Activated T-cell treated with anti-CD3 and anti-CD28 coated beads, Interleukin-2, amount 50 U/mL, for 72 hours (primary cell): ENCODE results near the gene KCNK1. TPM values are rescaled to one million over a fixed set of nuclear protein-coding genes. Genes with fewer than 3 reads are reported as not detected.

Source experiments
- ATAC-seq, 2 donors: fragments of 150-1000 bp; cut with Tn5 transposase; replicated peaks in 1 of 2; 2 replicates each; pipeline ENCODE4 v1.10.0; 2021; ENCODE audit warnings: moderate library complexity in 2 of 2, mild to moderate bottlenecking in 1 of 2
- DNase-seq, 2 donors: peaks; one replicate each; pipeline ENCODE4 v3.0.0; 2021 to 2022; ENCODE audit warnings: mixed read lengths in 1 of 2
- H3K27ac Mint-ChIP-seq: one replicate; pipeline ENCODE4 v1.8.0; 2022; ENCODE audit warnings: mild to moderate bottlenecking, moderate library complexity, mixed read lengths
- H3K27me3 Mint-ChIP-seq: one replicate; pipeline ENCODE4 v1.8.0; 2022; ENCODE audit warnings: low read depth, mixed read lengths
- H3K36me3 Mint-ChIP-seq, 2 donors: one replicate each; pipeline ENCODE4 v1.8.0; 2022; ENCODE audit warnings: mixed read lengths in 2 of 2, mild to moderate bottlenecking in 1 of 2; ENCODE audit not compliant: insufficient read depth in 2 of 2
- H3K4me1 Mint-ChIP-seq: one replicate; pipeline ENCODE4 v1.8.0; 2022; ENCODE audit warnings: low read depth, mixed read lengths
- H3K4me3 Mint-ChIP-seq, 2 donors: one replicate each; pipeline ENCODE4 v1.8.0; 2022; ENCODE audit warnings: mild to moderate bottlenecking in 2 of 2, mixed read lengths in 2 of 2, moderate library complexity in 2 of 2
- H3K9me3 Mint-ChIP-seq, 2 donors: one replicate each; pipeline ENCODE4 v1.8.0; 2022; ENCODE audit warnings: mixed read lengths in 2 of 2
- total RNA-seq, 2 donors: library from RNA; stranded (reverse); gene quantifications; one replicate each; pipeline ENCODE4 v1.2.3, GENCODE V29; 2022

The KCNK1 gene
- total RNA-seq, 2 donors from 2014 or later = 0.43 to 5.9 TPM

DNA sequence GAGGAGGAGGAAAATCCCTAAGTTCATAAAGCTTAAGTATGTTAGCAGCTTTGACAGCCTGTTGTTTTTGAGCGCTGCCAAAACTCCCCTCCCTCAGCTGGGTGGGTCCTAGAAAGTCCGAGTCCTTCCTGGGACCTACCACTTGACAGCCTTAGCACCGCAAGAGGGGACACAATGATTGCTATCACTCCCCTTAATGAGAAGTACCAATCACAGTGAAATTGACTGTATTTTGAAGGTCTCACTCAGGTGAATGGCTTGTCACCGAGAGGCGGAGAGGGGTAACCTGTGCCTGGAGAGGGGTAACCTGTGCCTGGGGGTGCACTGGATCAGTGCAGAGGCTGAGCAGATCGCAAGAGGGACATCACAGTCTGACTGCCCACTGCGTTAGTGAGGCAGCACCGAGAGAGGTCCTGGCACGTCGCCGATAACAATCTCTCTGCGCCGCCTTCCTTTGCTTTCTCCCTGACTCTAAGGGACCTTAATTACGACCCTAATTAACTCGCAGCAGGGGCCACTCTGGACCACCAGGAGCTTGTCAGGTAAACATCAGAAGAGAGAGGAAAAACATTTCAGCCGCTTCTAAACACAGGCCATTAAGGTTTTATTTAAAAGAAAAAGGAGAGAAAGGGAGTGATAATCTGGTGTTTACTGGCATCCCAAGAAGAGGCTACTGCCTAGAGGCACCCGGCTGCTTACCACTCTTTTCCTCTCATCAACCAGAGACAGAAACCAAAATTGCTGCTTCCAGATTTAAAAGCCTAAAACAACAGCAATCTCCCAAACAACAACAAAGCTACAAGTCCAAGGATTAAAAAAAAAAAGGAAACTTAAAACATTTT, 25.7 kb upstream of the KCNK1 start:
- H3K4me3 Mint-ChIP-seq = peak overlapping the region in 1 of 2 donors; percentile 22
- peaks cover 34% of the 10 kb centered on the region for H3K27me3 Mint-ChIP-seq
- peaks cover 0 to 3% of the 10 kb centered on the region in 2 donors for H3K36me3 Mint-ChIP-seq
- no peaks in the 10 kb centered on the region for H3K4me1 Mint-ChIP-seq
- no peak for DNase-seq
- H3K27ac Mint-ChIP-seq = no peak overlapping the region
- no peak for ATAC-seq
- H3K9me3 Mint-ChIP-seq = peaks cover 0 to 2% of the 10 kb centered on the region in 2 donors

DNA sequence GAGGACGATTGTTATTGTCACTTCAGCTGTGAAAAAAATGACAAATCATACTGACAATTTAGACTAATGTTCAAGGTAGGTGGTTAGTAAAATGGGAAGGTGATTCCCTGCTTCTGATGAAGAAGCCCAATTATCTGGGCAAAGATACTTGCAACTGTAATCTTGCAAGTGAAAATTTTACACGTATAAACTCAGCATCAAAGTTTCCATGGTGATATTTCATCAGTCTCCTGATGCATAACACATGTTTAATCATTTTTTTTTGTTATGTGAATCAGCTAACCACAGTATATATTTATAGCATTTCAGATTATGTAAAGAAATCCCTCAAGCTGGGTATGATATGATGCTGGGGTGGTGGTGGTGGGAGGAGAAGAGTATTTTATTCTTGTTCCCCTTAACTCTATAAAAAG, 16.4 kb upstream of the KCNK1 start:
- Mint-ChIP-seq H3K27me3 (peaks cover 6% of the 10 kb centered on the region), H3K36me3 (no peaks in the 10 kb centered on the region), H3K27ac (peak overlapping the region; percentile 87), H3K4me1 (peaks cover 34% of the 10 kb centered on the region), H3K4me3 (peak overlapping the region; percentile 7 to 79), H3K9me3 (no peaks in the 10 kb centered on the region)
- ATAC-seq (peak; percentile 65 to 70), DNase-seq (no peak)

DNA sequence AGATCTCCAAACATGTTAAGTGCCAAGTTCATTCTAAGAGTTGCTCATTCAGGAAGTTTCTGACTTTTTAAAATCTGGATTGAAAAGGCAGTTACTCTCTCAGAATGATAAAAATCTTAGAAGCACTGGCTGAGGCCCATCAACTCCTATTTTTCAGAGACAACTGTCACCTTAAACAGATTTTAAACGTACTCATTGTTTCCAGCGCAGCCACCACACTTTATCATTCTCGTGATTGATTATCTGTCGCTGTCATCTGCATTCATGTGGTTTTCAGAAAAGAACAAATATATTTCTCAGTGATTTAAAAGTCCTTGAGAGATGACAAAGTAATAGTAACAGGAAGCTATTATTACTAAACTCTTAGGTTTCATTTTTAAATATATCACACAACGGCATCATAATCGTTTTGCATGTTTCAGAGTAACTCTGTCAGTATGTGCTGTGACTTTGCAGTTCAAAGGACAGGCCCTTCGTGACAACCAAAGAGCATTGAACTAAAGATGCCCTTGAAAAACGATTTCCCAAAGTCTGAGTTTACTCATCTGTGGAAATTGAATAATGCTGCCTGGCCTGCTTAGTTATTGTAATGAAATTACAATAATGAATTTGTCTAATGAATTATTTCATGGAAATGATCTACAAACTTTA, 14.9 kb upstream of the KCNK1 start:
- no peaks in the 10 kb centered on the region for H3K36me3 Mint-ChIP-seq
- H3K4me1 Mint-ChIP-seq = peaks cover 34% of the 10 kb centered on the region
- H3K27ac Mint-ChIP-seq = peak overlapping the region; percentile 97
- DNase-seq (peak; percentile 38 to 45), ATAC-seq (peak; percentile 83 to 87)
- H3K4me3 Mint-ChIP-seq = peak overlapping the region; percentile 64 to 89
- H3K27me3 Mint-ChIP-seq = peaks cover 12% of the 10 kb centered on the region
- H3K9me3 Mint-ChIP-seq = no peaks in the 10 kb centered on the region

DNA sequence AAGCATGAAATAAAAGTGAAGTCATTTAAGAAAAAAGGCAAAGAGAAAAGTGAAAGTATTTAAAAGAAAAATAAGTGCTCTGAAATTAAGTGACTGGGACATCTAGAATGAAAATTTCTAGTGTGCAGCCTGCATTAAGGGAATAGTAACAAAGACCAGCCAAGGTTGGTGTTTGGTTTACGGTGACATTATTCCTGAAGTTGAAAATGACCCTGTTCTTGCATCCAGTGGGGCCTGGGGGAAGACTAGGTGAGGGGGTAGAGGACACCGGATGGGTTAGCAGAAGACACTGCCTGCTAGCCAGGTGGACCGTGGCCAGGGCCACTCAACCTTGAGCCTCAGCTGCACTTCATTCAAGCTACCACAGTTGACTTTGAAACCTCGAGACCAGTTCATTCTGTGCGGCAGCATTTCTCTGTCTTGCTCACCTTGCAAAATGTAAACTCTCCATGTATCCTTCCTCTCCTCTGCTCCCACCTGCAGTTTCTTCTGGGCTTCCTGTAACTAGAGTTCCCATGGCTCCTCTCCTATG, 14.3 kb upstream of the KCNK1 start:
- Mint-ChIP-seq H3K4me1 (peaks cover 34% of the 10 kb centered on the region), H3K4me3 (peak overlapping the region in 1 of 2 donors; percentile 89), H3K27me3 (peaks cover 12% of the 10 kb centered on the region), H3K27ac (peak overlapping the region; percentile 97), H3K36me3 (no peaks in the 10 kb centered on the region), H3K9me3 (peaks cover under 1 to 2% of the 10 kb centered on the region in 2 donors)
- DNase-seq (no peak), ATAC-seq (no peak)

DNA sequence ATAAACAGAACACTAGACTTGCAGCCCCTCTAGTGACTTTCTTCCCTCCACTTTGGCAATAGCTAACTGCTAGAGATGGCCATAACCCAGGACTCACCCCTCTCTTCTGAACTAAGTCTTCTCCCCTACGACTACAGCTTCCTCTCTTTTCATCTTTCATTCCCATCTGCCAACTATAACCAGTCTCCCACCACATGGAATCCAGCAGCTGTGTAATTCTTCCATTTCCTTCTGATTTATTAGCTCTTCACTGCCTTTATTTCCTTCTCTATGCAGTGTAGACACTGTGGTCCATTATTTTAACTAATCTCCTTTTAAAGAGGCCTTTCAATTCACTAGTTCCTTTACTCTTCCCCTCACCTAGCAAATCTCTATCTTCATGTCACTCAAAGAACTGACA, 13.4 kb upstream of the KCNK1 start:
- H3K4me1 Mint-ChIP-seq = peaks cover 34% of the 10 kb centered on the region
- DNase-seq = no peak
- H3K36me3 Mint-ChIP-seq = no peaks in the 10 kb centered on the region
- H3K9me3 Mint-ChIP-seq = peaks cover 2 to 3% of the 10 kb centered on the region in 2 donors
- no peak overlapping the region for H3K27ac Mint-ChIP-seq
- peak overlapping the region in 1 of 2 donors; percentile 5 for H3K4me3 Mint-ChIP-seq
- H3K27me3 Mint-ChIP-seq = peaks cover 12% of the 10 kb centered on the region
- ATAC-seq = no peak

DNA sequence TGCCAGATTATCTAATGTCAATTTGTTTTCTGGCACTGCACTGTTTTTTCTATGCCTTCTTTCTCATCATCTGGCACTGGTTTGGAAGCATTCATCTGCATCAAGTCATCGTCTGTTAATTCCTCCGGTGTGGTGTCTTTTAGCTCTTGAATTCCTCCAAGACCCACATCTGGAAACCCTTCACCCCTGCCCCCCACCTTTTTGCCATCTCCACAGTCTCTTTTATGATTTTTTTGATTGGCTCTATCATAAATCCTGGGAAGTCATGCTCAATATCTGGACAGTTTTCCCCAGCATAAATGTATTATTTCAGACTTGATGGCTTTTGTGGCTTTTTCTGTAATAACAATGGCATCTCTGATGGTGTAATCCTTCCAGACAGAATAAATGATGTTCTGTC, 10.4 kb upstream of the KCNK1 start:
- Mint-ChIP-seq H3K27me3 (peaks cover 22% of the 10 kb centered on the region), H3K27ac (no peak overlapping the region), H3K4me3 (no peak overlapping the region), H3K4me1 (peaks cover 22% of the 10 kb centered on the region), H3K9me3 (peaks cover 2 to 3% of the 10 kb centered on the region in 2 donors), H3K36me3 (no peaks in the 10 kb centered on the region)
- no peak for DNase-seq
- ATAC-seq = no peak

DNA sequence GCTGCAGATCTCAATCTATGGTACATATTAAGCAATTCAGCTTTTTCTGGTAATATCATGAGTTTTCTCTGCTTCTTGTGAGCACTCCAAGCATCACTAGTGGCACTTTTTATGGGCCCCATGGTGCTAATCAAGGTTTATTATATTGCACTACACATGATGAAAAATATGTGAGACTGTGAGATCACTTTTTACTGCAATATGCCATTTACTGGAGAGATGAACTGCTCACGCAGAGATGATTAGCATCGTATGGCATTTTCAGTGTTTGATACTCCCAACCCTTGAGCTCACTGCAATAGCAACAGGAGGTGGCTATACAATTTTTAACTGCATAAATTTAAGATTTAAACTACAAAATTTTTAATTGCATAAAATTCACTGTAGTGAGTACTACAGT, 8.7 kb upstream of the KCNK1 start:
- peaks cover 4% of the 10 kb centered on the region for H3K4me1 Mint-ChIP-seq

DNA sequence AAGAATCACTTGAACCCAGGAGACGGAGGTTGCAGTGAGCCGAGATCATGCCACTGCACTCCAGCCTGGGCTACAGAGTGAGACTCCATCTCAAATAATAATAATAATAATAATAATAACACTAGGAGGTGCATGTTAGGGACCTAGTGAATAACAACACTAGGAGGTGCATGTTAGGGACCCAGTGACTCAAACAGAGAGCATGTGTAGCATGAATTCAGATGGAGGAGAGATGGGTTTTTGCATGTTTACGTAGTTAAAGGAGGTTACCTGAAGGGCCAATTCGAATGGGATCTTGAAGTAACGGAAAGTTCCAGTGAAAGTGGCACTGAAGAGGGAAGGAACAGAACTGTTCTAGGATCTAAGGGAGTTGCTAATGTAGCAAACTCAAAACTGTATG, 7.1 kb upstream of the KCNK1 start:
- no peak overlapping the region for H3K27ac Mint-ChIP-seq
- H3K4me1 Mint-ChIP-seq = peaks cover 2% of the 10 kb centered on the region
- ATAC-seq = no peak
- H3K27me3 Mint-ChIP-seq = peaks cover 45% of the 10 kb centered on the region
- no peak overlapping the region for H3K4me3 Mint-ChIP-seq
- no peaks in the 10 kb centered on the region for H3K36me3 Mint-ChIP-seq
- DNase-seq = no peak
- peaks cover 2 to 3% of the 10 kb centered on the region in 2 donors for H3K9me3 Mint-ChIP-seq

More for the DNA sequence above, 8.7 kb upstream of the KCNK1 start:
- Mint-ChIP-seq H3K27ac (no peak overlapping the region), H3K4me3 (no peak overlapping the region), H3K36me3 (no peaks in the 10 kb centered on the region), H3K27me3 (peaks cover 38% of the 10 kb centered on the region), H3K9me3 (peaks cover 2 to 3% of the 10 kb centered on the region in 2 donors)
- no peak for DNase-seq
- ATAC-seq = no peak

DNA sequence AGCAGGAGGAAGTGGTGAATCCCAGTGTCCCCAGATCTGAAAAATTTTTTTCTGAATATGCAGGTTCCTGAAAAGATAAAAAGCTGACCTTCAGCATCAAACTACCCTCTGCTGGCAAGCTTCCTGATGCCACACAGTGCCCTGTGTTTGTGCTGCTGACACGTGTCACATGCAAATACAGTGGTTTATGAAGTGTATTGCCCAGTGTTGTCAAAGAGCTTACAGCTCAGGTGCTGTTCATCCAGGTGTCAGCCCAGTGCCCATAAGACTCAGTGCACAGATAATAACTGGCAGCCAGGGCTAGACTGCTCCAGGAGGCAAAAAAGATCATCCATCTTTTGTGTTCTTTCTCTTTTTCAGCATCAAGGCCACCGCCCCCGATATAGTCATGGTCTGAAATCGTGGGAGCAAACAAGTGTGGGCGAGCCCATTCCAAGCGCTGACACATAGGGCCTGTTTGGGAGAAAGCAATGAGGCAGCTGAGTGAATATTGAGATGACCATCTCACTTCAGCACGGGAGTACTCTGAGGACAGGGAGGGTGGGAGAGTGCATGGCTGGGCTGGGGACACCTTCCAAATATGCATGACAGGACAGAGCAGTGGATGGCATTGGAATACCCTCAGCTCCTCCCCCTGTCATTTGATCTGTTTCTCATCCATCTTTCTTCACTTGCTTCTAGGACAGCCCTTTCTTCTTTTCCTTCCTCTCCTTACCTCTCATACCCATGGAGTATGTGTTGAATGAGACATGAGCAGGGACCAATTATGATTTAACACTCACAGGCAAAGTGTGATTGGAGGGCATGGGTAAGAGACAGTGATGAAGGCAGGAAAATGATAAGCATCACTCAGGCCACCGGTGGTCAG, 6.4 kb upstream of the KCNK1 start:
- no peak overlapping the region for H3K4me3 Mint-ChIP-seq
- H3K27ac Mint-ChIP-seq = no peak overlapping the region
- ATAC-seq = peak in 1 of 2 donors; percentile 25
- H3K36me3 Mint-ChIP-seq = no peaks in the 10 kb centered on the region
- no peak for DNase-seq
- peaks cover 51% of the 10 kb centered on the region for H3K27me3 Mint-ChIP-seq
- peaks cover 2 to 3% of the 10 kb centered on the region in 2 donors for H3K9me3 Mint-ChIP-seq
- H3K4me1 Mint-ChIP-seq = peaks cover 5% of the 10 kb centered on the region

DNA sequence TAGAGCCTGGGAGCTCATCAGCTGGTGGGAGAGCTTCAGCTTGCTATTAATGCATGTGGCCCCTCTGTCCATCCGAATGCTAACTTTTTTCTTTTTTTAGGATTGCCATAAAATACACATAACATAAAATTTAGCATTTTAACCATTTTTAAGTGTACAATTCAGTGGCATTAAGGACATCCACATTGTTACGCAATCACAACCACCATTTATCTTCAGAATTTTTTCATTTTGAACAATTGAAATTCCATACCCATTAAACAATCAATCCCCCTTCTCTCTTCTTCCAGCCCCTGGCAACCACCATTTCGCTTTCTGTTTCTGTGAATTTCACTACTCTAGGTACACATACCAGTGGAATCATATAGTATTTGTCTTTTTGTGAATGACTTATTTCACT, 4.9 kb upstream of the KCNK1 start:
- no peak overlapping the region for H3K4me3 Mint-ChIP-seq
- DNase-seq = no peak
- no peak for ATAC-seq

DNA sequence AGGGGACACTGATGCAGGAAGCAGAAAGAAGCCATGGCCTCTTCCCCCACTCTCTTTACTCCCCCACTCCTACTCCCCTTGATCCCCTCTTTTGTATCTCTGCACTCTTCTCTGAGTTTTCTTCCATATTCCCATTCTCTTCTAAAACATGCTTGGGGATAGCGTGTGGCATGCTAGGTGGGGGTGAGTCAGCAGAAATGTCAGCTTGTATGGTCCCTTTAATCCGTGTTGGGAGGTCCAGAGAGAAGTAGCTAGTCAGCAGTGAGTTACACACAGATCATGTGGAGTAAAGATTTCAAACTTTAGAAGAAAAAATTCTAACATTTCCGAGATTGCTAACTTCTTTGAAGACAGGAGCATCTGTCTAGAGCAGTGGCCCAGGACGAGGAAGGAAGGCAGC, 4.0 kb upstream of the KCNK1 start:
- Mint-ChIP-seq H3K9me3 (no peaks in the 10 kb centered on the region), H3K27ac (no peak overlapping the region), H3K4me1 (peaks cover 10% of the 10 kb centered on the region), H3K27me3 (peaks cover 63% of the 10 kb centered on the region), H3K4me3 (no peak overlapping the region), H3K36me3 (peaks cover 0 to 1% of the 10 kb centered on the region in 2 donors)
- ATAC-seq = no peak
- no peak for DNase-seq

More for the DNA sequence above, 4.9 kb upstream of the KCNK1 start:
- peaks cover 5% of the 10 kb centered on the region for H3K4me1 Mint-ChIP-seq
- no peak overlapping the region for H3K27ac Mint-ChIP-seq
- H3K9me3 Mint-ChIP-seq = peaks cover 2 to 3% of the 10 kb centered on the region in 2 donors
- H3K27me3 Mint-ChIP-seq = peaks cover 59% of the 10 kb centered on the region
- peaks cover 0 to 1% of the 10 kb centered on the region in 2 donors for H3K36me3 Mint-ChIP-seq

DNA sequence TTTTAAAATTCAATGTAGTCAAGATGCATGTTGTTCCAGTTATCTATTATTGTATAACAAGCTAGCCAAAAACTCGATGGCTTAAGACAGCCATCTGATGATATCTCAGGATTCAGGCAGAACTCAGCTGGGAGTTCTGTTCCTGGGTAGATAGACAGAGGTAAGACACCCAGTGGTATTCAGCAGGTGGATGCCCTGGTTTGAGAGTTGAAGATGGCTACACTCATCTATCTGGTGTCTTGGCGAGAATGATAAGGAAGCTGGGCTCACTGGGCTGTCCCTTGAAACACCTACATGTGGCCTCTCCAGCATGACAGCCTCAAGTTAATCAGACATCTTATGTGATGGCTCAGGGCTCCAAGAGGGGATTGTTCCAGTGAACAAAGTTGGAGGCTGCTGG, 3.3 kb upstream of the KCNK1 start:
- H3K27me3 Mint-ChIP-seq = peaks cover 70% of the 10 kb centered on the region
- DNase-seq = no peak
- no peak overlapping the region for H3K27ac Mint-ChIP-seq
- no peak for ATAC-seq
- no peaks in the 10 kb centered on the region for H3K9me3 Mint-ChIP-seq
- H3K4me3 Mint-ChIP-seq = no peak overlapping the region
- H3K4me1 Mint-ChIP-seq = peaks cover 13% of the 10 kb centered on the region
- H3K36me3 Mint-ChIP-seq = peaks cover 0 to 2% of the 10 kb centered on the region in 2 donors
